SJCRH30 (cell line): ENCODE measurements around the gene SMTN. TPM values are rescaled to one million over a fixed set of nuclear protein-coding genes. Genes with fewer than 3 reads are reported as not detected.
A peak's percentile ranks its signal among the peaks of the same experiment; 100 is the strongest.

ENCODE experiments used
- DNase-seq, 2 experiments: peaks; one replicate each; pipeline ENCODE4 v3.0.0-alpha.2; 2015 to 2020
- H3K27ac ChIP-seq: fragments of 250-450 bp; sonication (Bioruptor Pico); 2 replicates; pipeline ENCODE4 v1.5.1; 2020; ENCODE audit warnings: mild to moderate bottlenecking, moderate library complexity
- H3K27me3 ChIP-seq: fragments of 250-450 bp; sonication (Bioruptor Pico); 2 replicates; pipeline ENCODE4 v1.5.1; 2020; ENCODE audit warnings: mild to moderate bottlenecking, moderate library complexity
- H3K36me3 ChIP-seq: fragments of 250-450 bp; sonication (Bioruptor Pico); 2 replicates; pipeline ENCODE4 v1.5.1; 2020; ENCODE audit warnings: mild to moderate bottlenecking, moderate library complexity
- H3K4me1 ChIP-seq: fragments of 250-450 bp; sonication (Bioruptor Pico); 2 replicates; pipeline ENCODE4 v1.5.1; 2020; ENCODE audit warnings: mild to moderate bottlenecking, moderate library complexity
- H3K4me3 ChIP-seq: fragments of 250-450 bp; sonication (Bioruptor Pico); 2 replicates; pipeline ENCODE4 v1.5.1; 2020; ENCODE audit warnings: mild to moderate bottlenecking, moderate library complexity
- H3K9me3 ChIP-seq: fragments of 250-450 bp; sonication (Bioruptor Pico); replicated peaks from 2 replicates; pipeline ENCODE4 v1.5.1; 2020; ENCODE audit warnings: mild to moderate bottlenecking, moderate library complexity
- total RNA-seq: library from RNA; depleted of rRNA; stranded (reverse); fragments of >200 nt; shearing (Covaris generic); gene quantifications from 2 replicates; pipeline ENCODE4 v1.2.3, GENCODE V29; 2014

The SMTN gene
- total RNA-seq, 1 experiment from 2014 or later = 34.2 TPM

GRCh38 chr22:31130873-31131272 is 49.8 kb downstream of the SMTN start:
- no peak for DNase-seq
- no peaks in the 10 kb centered on the region for H3K27me3 ChIP-seq
- no peaks in the 10 kb centered on the region for H3K36me3 ChIP-seq
- no peaks in the 10 kb centered on the region for H3K9me3 ChIP-seq
- H3K4me1 ChIP-seq = no peaks in the 10 kb centered on the region; the same call in 1 of the 2 replicates
- H3K27ac ChIP-seq = no peak overlapping the region
- H3K4me3 ChIP-seq = no peak overlapping the region

- DNase-seq = no peak
- Histone ChIP-seq H3K9me3 (no peaks in the 10 kb centered on the region), H3K4me3 (no peak overlapping the region), H3K27ac (no peak overlapping the region), H3K27me3 (no peaks in the 10 kb centered on the region), H3K36me3 (no peaks in the 10 kb centered on the region), H3K4me1 (no peaks in the 10 kb centered on the region; the same call in 1 of the 2 replicates)
These were observed 52.8 kb downstream of the SMTN start for GRCh38 chr22:31133911-31134310.

GRCh38 chr22:31134688-31135087 is 53.6 kb downstream of the SMTN start:
- no peak for DNase-seq
- Histone ChIP-seq H3K36me3 (no peaks in the 10 kb centered on the region), H3K27me3 (no peaks in the 10 kb centered on the region), H3K27ac (no peak overlapping the region), H3K9me3 (no peaks in the 10 kb centered on the region), H3K4me1 (no peaks in the 10 kb centered on the region; the same call in 1 of the 2 replicates), H3K4me3 (no peak overlapping the region)

GRCh38 chr22:31135706-31136105 is 54.6 kb downstream of the SMTN start:
- Histone ChIP-seq H3K27me3 (no peaks in the 10 kb centered on the region), H3K36me3 (no peaks in the 10 kb centered on the region), H3K4me3 (no peak overlapping the region), H3K9me3 (no peaks in the 10 kb centered on the region), H3K4me1 (no peaks in the 10 kb centered on the region; the same call in 1 of the 2 replicates), H3K27ac (no peak overlapping the region)
- no peak for DNase-seq

- no peak for DNase-seq
- Histone ChIP-seq H3K36me3 (no peaks in the 10 kb centered on the region), H3K4me1 (no peaks in the 10 kb centered on the region; the same call in 1 of the 2 replicates), H3K9me3 (no peaks in the 10 kb centered on the region), H3K27me3 (no peaks in the 10 kb centered on the region), H3K27ac (no peak overlapping the region), H3K4me3 (no peak overlapping the region)
These were observed 55.0 kb downstream of the SMTN start for GRCh38 chr22:31136155-31136554.

GRCh38 chr22:31136711-31137110 is 55.6 kb downstream of the SMTN start:
- no peak overlapping the region for H3K27ac ChIP-seq

GRCh38 chr22:31137721-31138120 is 56.6 kb downstream of the SMTN start:
- H3K27me3 ChIP-seq = no peaks in the 10 kb centered on the region
- H3K4me1 ChIP-seq = no peaks in the 10 kb centered on the region
- no peak overlapping the region for H3K4me3 ChIP-seq
- H3K9me3 ChIP-seq = no peaks in the 10 kb centered on the region
- H3K36me3 ChIP-seq = no peaks in the 10 kb centered on the region
- H3K27ac ChIP-seq = no peak overlapping the region
- DNase-seq = no peak

More at GRCh38 chr22:31136711-31137110, 55.6 kb downstream of the SMTN start:
- Histone ChIP-seq H3K9me3 (no peaks in the 10 kb centered on the region), H3K27me3 (no peaks in the 10 kb centered on the region), H3K4me1 (no peaks in the 10 kb centered on the region; the same call in 1 of the 2 replicates), H3K4me3 (no peak overlapping the region), H3K36me3 (no peaks in the 10 kb centered on the region)
- no peak for DNase-seq

- Histone ChIP-seq H3K27ac (no peak overlapping the region), H3K4me1 (no peaks in the 10 kb centered on the region), H3K36me3 (no peaks in the 10 kb centered on the region), H3K9me3 (no peaks in the 10 kb centered on the region), H3K4me3 (no peak overlapping the region), H3K27me3 (no peaks in the 10 kb centered on the region)
- DNase-seq = no peak
These were observed 57.0 kb downstream of the SMTN start for GRCh38 chr22:31138126-31138525.

GRCh38 chr22:31139066-31139465 is 57.9 kb downstream of the SMTN start:
- H3K27ac ChIP-seq = no peak overlapping the region
- no peak for DNase-seq

GRCh38 chr22:31139866-31140716 is 59.0 kb downstream of the SMTN start, which contains the start of gene PLA2G3:
Gene PLA2G3 (minus strand): TSS chr22:31140508. CDS start chr22:31140354, 154 bp downstream.
- peak; percentile 84 to 88 for DNase-seq
- Histone ChIP-seq H3K27ac (no peak within 1 kb of the TSS), H3K4me3 (no peak within 1 kb of the TSS), H3K27me3 (no peaks in the 10 kb centered on the region), H3K9me3 (no peaks in the 10 kb centered on the region), H3K36me3 (no peaks in the 10 kb centered on the region), H3K4me1 (no peaks in the 10 kb centered on the region)

More at GRCh38 chr22:31139066-31139465, 57.9 kb downstream of the SMTN start:
- Histone ChIP-seq H3K9me3 (no peaks in the 10 kb centered on the region), H3K36me3 (no peaks in the 10 kb centered on the region), H3K4me3 (no peak overlapping the region), H3K27me3 (no peaks in the 10 kb centered on the region), H3K4me1 (no peaks in the 10 kb centered on the region)

GRCh38 chr22:31140746-31141145 is 59.6 kb downstream of the SMTN start:
- Histone ChIP-seq H3K36me3 (no peaks in the 10 kb centered on the region), H3K27ac (no peak overlapping the region), H3K27me3 (no peaks in the 10 kb centered on the region), H3K4me3 (no peak overlapping the region), H3K9me3 (no peaks in the 10 kb centered on the region), H3K4me1 (no peaks in the 10 kb centered on the region)
- no peak for DNase-seq

- Histone ChIP-seq H3K9me3 (no peaks in the 10 kb centered on the region), H3K27ac (no peak overlapping the region), H3K4me1 (no peaks in the 10 kb centered on the region), H3K4me3 (no peak overlapping the region), H3K36me3 (no peaks in the 10 kb centered on the region), H3K27me3 (no peaks in the 10 kb centered on the region)
- no peak for DNase-seq
These were observed 60.4 kb downstream of the SMTN start for GRCh38 chr22:31141551-31141950.

- no peaks in the 10 kb centered on the region for H3K4me1 ChIP-seq
- DNase-seq = no peak
- no peaks in the 10 kb centered on the region for H3K9me3 ChIP-seq
- no peaks in the 10 kb centered on the region for H3K27me3 ChIP-seq
- H3K4me3 ChIP-seq = no peak overlapping the region
- H3K27ac ChIP-seq = no peak overlapping the region
- no peaks in the 10 kb centered on the region for H3K36me3 ChIP-seq
These were observed 61.2 kb downstream of the SMTN start for GRCh38 chr22:31142285-31142684.

GRCh38 chr22:31143038-31143437 is 61.9 kb downstream of the SMTN start:
- H3K4me3 ChIP-seq = no peak overlapping the region
- H3K36me3 ChIP-seq = no peaks in the 10 kb centered on the region
- H3K4me1 ChIP-seq = no peaks in the 10 kb centered on the region
- H3K27ac ChIP-seq = no peak overlapping the region
- no peak for DNase-seq
- no peaks in the 10 kb centered on the region for H3K27me3 ChIP-seq
- H3K9me3 ChIP-seq = no peaks in the 10 kb centered on the region

- H3K27ac ChIP-seq = no peak overlapping the region
- H3K9me3 ChIP-seq = no peaks in the 10 kb centered on the region
- no peak overlapping the region for H3K4me3 ChIP-seq
- H3K36me3 ChIP-seq = no peaks in the 10 kb centered on the region
- H3K4me1 ChIP-seq = no peaks in the 10 kb centered on the region
- no peak for DNase-seq
- H3K27me3 ChIP-seq = no peaks in the 10 kb centered on the region
These were observed 62.4 kb downstream of the SMTN start for GRCh38 chr22:31143537-31143936.

GRCh38 chr22:31144223-31144622 is 63.1 kb downstream of the SMTN start:
- no peak overlapping the region for H3K27ac ChIP-seq
- no peaks in the 10 kb centered on the region for H3K36me3 ChIP-seq
- H3K9me3 ChIP-seq = no peaks in the 10 kb centered on the region
- H3K4me3 ChIP-seq = no peak overlapping the region
- DNase-seq = no peak
- no peaks in the 10 kb centered on the region for H3K4me1 ChIP-seq
- H3K27me3 ChIP-seq = no peaks in the 10 kb centered on the region
